DND-41 (cell line): Measurements from ENCODE around the gene DST.

Experiments
- ATAC-seq: fragments of 200-7000 bp; cut with Tn5 transposase; 3 replicates; pipeline ENCODE4 v1.9.1; 2021; ENCODE audit warnings: low read depth; ENCODE audit not compliant: insufficient read depth
- DNase-seq: peaks from one replicate; pipeline ENCODE4 v3.0.0-alpha.2; 2020
- H2AFZ ChIP-seq: 2 replicates; pipeline ENCODE4 v1.6.0; 2012; ENCODE audit warnings: low read depth, low read length
- H3K27ac ChIP-seq: 2 replicates; pipeline ENCODE4 v1.5.1; 2012; ENCODE audit warnings: low read length, inconsistent platforms
- H3K27me3 ChIP-seq: fragments of 200-600 bp; sonication (generic); 2 replicates; pipeline ENCODE4 v1.6.0; 2012; ENCODE audit warnings: low read length, mild to moderate bottlenecking, inconsistent platforms; ENCODE audit not compliant: insufficient read depth, poor library complexity
- H3K36me3 ChIP-seq: 2 replicates; pipeline ENCODE4 v1.5.1; 2012; ENCODE audit warnings: low read length, inconsistent platforms; ENCODE audit not compliant: insufficient read depth
- H3K4me1 ChIP-seq: 2 replicates; pipeline ENCODE4 v1.5.1; 2012; ENCODE audit warnings: mild to moderate bottlenecking, low read length; ENCODE audit not compliant: insufficient read depth
- H3K4me2 ChIP-seq: 2 replicates; pipeline ENCODE4 v1.6.0; 2012; ENCODE audit warnings: mild to moderate bottlenecking, moderate library complexity, low read length, inconsistent platforms; ENCODE audit not compliant: insufficient read depth
- H3K4me3 ChIP-seq, 2 experiments: fragments of 200-600 bp in 1 of 2; shearing (Covaris generic) in 1 of 2; 2 replicates each; pipeline ENCODE4 v1.5.1; 2012 to 2016; ENCODE audit warnings: inconsistent platforms in 2 of 2, low read length in 2 of 2, mild to moderate bottlenecking in 2 of 2, low read depth in 1 of 2, moderate library complexity in 1 of 2
- H3K79me2 ChIP-seq: 2 replicates; pipeline ENCODE4 v1.6.0; 2012; ENCODE audit warnings: low read length, inconsistent platforms; ENCODE audit not compliant: insufficient read depth
- H3K9ac ChIP-seq: 2 replicates; pipeline ENCODE4 v1.6.0; 2012; ENCODE audit warnings: low read depth, mild to moderate bottlenecking, inconsistent platforms, low read length, moderate library complexity
- H3K9me3 ChIP-seq: 2 replicates; pipeline ENCODE4 v1.5.1; 2012; ENCODE audit warnings: low read length, moderate library complexity, mild to moderate bottlenecking, inconsistent platforms; ENCODE audit not compliant: insufficient read depth, severe bottlenecking
- H4K20me1 ChIP-seq: 2 replicates; pipeline ENCODE4 v1.6.0; 2012; ENCODE audit warnings: low read length; ENCODE audit not compliant: insufficient read depth
- CTCF ChIP-seq: IDR thresholded peaks from 2 replicates; pipeline ENCODE4 v1.5.1; 2012; ENCODE audit warnings: borderline replicate concordance, low read length, moderate library complexity, mild to moderate bottlenecking; ENCODE audit not compliant: poor library complexity, severe bottlenecking; ENCODE audit errors: extremely low read depth
- EZH2 ChIP-seq: IDR thresholded peaks from 3 replicates; pipeline ENCODE4 v1.6.1; 2012; ENCODE audit warnings: borderline replicate concordance, low read depth, mild to moderate bottlenecking, moderate library complexity, low read length, inconsistent platforms; ENCODE audit not compliant: severe bottlenecking

Gene DST

GRCh38 chr6:56575736-56576135, 67.0 kb downstream of the DST start:
- no peak overlapping the region for H3K9ac ChIP-seq
- no peak overlapping the region for H3K27ac ChIP-seq
- no peaks in the 10 kb centered on the region for H3K36me3 ChIP-seq
- no peaks in the 10 kb centered on the region for H3K27me3 ChIP-seq
- H3K4me2 ChIP-seq: no peak overlapping the region
- H3K4me1 ChIP-seq: no peaks in the 10 kb centered on the region
- DNase-seq: no peak
- no peaks in the 10 kb centered on the region for H3K79me2 ChIP-seq
- no peak for TF ChIP-seq EZH2
- TF ChIP-seq CTCF: no peak
- no peak overlapping the region for H3K4me3 ChIP-seq
- H3K9me3 ChIP-seq: no peaks in the 10 kb centered on the region
- H2AFZ ChIP-seq: no peak overlapping the region
- ATAC-seq: no peak
- no peaks in the 10 kb centered on the region for H4K20me1 ChIP-seq

- H3K9ac ChIP-seq: no peak overlapping the region
- no peaks in the 10 kb centered on the region for H4K20me1 ChIP-seq
- no peaks in the 10 kb centered on the region for H3K9me3 ChIP-seq
- no peaks in the 10 kb centered on the region for H3K4me1 ChIP-seq
- TF ChIP-seq CTCF (no peak), EZH2 (no peak)
- no peak overlapping the region for H3K4me2 ChIP-seq
- ATAC-seq (no peak), DNase-seq (no peak)
- no peak overlapping the region for H2AFZ ChIP-seq
- H3K27me3 ChIP-seq: no peaks in the 10 kb centered on the region
- H3K36me3 ChIP-seq: no peaks in the 10 kb centered on the region
- H3K27ac ChIP-seq: no peak overlapping the region
- no peaks in the 10 kb centered on the region for H3K79me2 ChIP-seq
- no peak overlapping the region for H3K4me3 ChIP-seq
Measured at GRCh38 chr6:56574292-56574691, 68.4 kb downstream of the DST start.

- H3K79me2 ChIP-seq: no peaks in the 10 kb centered on the region
- no peak overlapping the region for H3K9ac ChIP-seq
- no peak overlapping the region for H3K4me2 ChIP-seq
- H3K27me3 ChIP-seq: no peaks in the 10 kb centered on the region
- ATAC-seq (no peak), DNase-seq (no peak)
- H2AFZ ChIP-seq: no peak overlapping the region
- H3K4me3 ChIP-seq: no peak overlapping the region
- no peaks in the 10 kb centered on the region for H3K36me3 ChIP-seq
- H4K20me1 ChIP-seq: no peaks in the 10 kb centered on the region
- no peaks in the 10 kb centered on the region for H3K9me3 ChIP-seq
- TF ChIP-seq EZH2: no peak
- no peak for TF ChIP-seq CTCF
- no peaks in the 10 kb centered on the region for H3K4me1 ChIP-seq
- no peak overlapping the region for H3K27ac ChIP-seq
Measured at GRCh38 chr6:56573624-56574023, 69.1 kb downstream of the DST start.

GRCh38 chr6:56572788-56573471, 69.8 kb downstream of the DST start:
- H3K79me2 ChIP-seq: no peaks in the 10 kb centered on the region
- H3K9me3 ChIP-seq: no peaks in the 10 kb centered on the region
- no peak for TF ChIP-seq EZH2
- TF ChIP-seq CTCF: no peak
- no peak for DNase-seq
- no peak overlapping the region for H3K4me3 ChIP-seq
- no peak overlapping the region for H3K9ac ChIP-seq
- no peaks in the 10 kb centered on the region for H3K27me3 ChIP-seq
- no peak overlapping the region for H3K4me2 ChIP-seq
- no peaks in the 10 kb centered on the region for H4K20me1 ChIP-seq
- no peaks in the 10 kb centered on the region for H3K36me3 ChIP-seq
- H3K4me1 ChIP-seq: no peaks in the 10 kb centered on the region
- H2AFZ ChIP-seq: no peak overlapping the region
- no peak for ATAC-seq
- no peak overlapping the region for H3K27ac ChIP-seq
